ENCODE results near the gene NF1.

NF1 gene

GRCh38 chr17:31408586-31408985 is 313.8 kb downstream of the NF1 start:
- DNase-seq (ENCODE audit: low spot score), result no peak

DNA sequence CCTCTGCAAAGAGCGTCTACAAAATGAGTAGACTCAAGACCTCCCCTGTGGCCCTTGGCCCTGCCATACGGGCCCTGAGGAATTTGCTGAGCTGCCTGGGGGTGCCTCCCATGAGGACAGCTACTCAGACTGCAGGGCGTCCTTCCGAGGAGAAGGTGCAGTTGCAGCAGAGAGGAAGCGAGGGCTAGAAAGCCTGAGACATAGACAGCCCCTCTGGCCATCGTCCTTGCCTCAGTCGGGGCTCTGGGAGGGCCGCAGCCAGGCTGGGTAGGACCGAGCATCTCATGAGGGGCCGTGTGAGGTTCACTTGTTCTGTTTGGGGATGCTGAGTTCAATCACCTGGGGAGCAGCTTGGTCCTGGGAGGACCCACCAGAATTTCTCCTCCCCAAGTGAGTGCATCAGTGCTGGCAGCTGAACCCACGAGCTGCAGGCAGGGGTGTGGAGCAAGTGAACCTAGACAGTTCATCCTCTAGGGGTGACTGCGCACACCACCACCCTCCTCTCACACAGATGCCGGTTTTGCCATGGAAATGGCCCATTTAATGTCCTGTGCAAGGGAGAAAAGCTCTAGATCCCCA is 317.0 kb downstream of the NF1 start:
- no peak for DNase-seq (ENCODE audit: low spot score)

DNA sequence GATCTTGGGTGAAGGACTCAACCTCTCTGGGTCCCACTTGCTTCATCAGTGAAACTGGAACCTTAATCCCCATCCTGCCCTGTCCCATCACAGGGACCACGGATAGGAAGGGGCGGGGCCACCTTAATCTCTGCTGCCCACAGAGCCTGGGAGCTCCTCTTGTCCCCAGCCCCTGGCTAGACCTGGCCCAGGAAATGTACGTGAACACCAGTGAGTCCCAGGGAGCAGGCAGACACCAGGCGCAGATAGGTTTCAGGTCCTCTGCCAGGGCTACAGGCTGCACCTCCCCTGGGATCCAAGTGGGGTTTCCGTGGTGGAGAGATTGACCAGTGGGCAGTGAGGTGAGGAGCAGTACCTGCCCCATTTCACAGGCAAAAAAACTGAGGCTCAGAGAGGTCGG is 317.7 kb downstream of the NF1 start:
- DNase-seq (ENCODE audit: low spot score), result no peak

DNA sequence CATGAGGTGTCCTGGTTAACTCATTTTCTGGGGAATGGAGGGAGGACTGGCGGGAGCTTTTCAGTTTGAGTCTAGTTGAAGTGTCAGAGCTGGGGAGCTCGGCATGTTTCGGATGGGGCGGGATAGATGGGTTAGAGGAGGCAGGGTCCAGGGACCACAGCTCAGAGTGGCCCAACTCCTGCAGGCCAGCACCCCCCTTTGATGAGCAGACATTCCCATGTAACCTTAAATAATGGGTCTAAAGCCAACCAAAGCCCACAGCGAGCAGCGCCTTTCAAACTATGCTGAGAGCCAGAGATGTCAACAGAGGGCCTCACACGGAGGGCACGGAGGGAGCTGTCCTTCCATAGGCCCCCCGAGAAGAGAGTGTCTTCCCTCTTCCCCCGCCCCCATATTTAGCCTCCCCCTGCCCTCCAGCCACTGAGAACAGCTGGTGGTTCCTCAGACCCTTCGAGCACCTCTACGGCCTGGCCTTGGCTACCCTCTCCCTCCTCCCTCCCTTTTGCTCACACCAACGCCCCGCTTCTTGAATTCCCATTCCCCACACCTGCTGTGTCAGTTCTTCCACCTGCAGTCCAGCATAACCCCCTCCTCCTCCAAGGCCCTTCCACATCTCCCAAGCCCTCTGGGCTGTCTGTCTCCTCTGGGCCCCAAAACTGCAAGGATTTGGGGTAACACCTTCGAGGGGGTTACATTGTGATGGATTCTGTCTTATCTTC is 318.5 kb downstream of the NF1 start:
- no peak for DNase-seq (ENCODE audit: low spot score)

DNA sequence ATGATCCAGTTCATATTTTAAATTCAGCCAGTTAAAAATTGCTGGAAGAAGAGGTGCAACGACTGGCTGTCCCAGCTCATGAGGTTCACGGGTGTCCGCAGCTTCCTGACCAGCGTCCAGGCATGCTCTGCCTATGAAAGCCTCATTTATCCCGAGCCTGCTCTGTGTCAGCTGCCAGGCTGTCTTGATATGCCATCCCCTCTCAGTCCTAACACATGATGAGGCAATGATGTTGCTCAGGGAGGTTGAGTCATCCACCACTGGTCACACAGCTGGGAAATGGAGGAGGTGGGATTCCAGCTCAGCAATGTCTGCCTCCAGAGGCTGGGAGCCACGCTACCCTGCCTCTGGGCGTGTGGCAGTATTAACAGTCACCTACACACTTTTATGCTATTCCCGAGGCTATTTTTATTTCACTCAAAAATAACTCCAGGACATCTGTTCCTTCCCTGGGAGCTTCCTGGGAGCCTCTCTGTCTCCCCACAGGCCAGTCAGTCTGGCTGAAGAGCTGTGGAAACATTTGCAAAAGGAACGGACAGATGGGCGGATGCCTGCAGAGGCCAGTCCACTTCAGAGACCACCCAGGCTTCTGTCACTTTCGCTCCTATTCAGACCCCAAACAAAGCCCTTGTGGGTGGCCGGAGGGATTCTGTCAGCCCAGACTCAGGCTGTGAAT is 319.2 kb downstream of the NF1 start:
- DNase-seq (ENCODE audit: low spot score), result no peak

- no peak for DNase-seq (ENCODE audit: low spot score)
These were observed 319.8 kb downstream of the NF1 start for GRCh38 chr17:31414550-31414918.

DNA sequence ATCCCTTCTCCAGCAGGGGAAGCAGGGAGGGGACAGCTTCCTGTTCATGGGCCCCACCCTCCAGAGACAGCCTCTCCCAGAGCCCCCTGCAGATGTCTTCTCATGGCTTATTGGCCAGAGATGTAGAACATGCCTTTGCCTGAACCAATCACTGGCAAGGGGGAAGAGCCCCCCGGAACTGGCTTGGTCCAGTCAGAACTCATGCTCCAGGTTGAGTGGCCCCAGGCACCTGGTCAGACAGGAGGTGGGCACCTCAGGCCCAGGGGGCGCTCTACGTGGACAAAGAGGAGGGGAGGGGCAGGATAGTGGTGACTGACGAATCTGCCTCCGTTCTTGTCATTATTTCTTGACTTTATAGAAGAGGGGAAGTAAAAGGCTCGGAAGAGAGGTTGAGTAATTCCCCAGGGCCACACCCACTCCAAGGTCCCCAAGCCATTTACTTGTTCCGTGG is 320.3 kb downstream of the NF1 start:
- no peak for DNase-seq (ENCODE audit: low spot score)

DNA sequence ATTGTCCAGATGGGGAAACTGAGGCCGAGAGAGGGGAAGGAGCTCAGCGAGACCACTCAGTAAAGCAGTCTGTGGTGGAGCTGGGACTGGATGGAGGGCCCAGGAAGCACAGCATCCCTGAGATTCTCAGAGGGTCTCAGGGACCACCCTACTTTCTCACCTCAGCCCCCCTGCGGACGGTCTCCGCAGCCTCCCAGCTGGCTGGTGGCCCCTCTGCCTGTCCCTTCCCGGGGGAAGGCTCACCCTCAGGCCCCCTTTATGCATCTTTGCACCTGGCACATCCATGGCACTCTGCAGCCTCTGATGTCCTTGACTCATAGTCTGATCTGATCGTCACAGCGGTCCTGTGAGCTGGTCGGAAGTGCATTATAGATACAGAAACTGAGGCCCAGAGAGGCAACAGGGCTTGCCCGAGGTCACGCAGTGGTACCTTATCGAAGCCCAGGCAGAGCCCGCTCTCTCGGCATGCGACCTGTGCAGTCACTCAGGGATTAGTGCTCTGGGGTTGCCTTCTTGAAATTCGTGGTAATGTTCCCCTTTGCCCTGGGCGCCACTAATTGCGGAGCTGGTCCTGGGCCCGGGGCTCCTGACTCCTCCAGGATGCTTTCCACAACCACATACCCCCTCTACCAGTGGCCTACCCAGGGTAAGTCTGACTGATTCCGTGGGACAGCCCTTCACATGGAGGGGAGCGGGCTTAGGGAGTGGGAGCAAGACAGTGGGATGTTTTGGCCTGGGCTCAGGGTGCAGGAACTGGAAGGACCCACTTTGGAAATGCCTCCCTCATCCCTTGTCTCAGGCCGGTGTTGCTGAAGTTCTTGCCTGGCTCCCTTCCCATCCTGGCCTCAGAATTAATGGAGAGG is 321.1 kb downstream of the NF1 start:
- DNase-seq (ENCODE audit: low spot score), result no peak

- no peak for DNase-seq (ENCODE audit: low spot score)
These were observed 321.7 kb downstream of the NF1 start for GRCh38 chr17:31416503-31416923.

DNA sequence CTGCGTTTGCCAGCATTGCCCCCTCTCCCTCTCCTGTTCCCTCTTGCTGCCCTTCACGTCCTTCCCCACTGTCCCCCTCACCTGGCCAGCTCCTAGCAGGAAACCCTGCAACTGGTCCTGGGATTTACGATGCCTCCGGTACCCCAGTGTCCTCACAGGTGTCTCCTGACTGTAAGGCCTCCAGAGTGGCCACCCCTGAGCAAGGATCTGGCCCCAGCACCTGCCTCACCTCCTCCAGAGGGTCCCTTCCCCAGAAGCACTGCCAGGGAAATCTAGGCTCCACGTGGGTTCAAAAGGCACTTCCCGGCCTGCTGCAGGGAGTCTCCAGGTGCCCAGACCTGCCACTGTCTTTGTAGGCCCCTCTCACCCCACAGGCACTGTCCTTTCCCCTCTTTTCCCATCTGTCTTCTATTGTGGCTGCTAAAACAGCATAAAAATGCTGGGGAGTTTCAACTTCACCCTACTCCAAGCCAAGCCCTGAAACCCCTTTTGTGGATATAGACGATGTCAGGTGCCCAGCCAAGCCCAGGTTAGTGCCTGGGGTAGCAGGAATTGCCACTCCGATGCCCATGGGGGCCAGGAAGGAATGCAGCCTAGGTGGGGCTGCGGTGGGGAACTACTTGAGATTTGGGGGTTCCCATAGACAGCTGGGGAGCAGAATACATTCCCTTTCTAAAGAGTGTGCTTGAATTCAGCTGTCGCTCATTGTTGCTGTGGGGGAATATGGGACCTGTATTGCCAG is 322.4 kb downstream of the NF1 start:
- no peak for DNase-seq (ENCODE audit: low spot score)

GRCh38 chr17:31418773-31419350 is 324.1 kb downstream of the NF1 start:
- no peak for DNase-seq (ENCODE audit: low spot score)

- no peak for DNase-seq (ENCODE audit: low spot score)
These were observed 327.7 kb downstream of the NF1 start for GRCh38 chr17:31422443-31422842.

GRCh38 chr17:31424944-31425281 is 330.1 kb downstream of the NF1 start:
- DNase-seq (ENCODE audit: low spot score), result no peak

GRCh38 chr17:31425282-31426040 is 330.7 kb downstream of the NF1 start:
- DNase-seq (ENCODE audit: low spot score), result no peak
